ENCODE measurements around the gene SOST.

The SOST gene

GRCh38 chr17:43734376-43734775 lies 24.2 kb downstream of the SOST start:
- ChIA-PET POLR2A (no interaction called here), CTCF (interaction anchor here (0.6 to 2.2 kb wide), 5 partner anchors 18 to 113 kb away, joined by 3 to 7 read pairs (median 3); no protein-coding TSS in a partner anchor)
- H3K36me3 ChIP-seq (ENCODE audit: control insufficient read depth in 2 of 2, insufficient read depth in 1 of 2, low read length in 2 of 2), result no peaks in the 10 kb centered on the region
- TF ChIP-seq ZNF548 (tag by site-specific recombination; IDR thresholded peaks at IDR 0.05) (no peak), ZNF26 (tag by site-specific recombination; IDR thresholded peaks at IDR 0.05) (no peak), ZBTB8A (tag by site-specific recombination; IDR thresholded peaks at IDR 0.05) (no peak), ZNF560 (tag by site-specific recombination; IDR thresholded peaks at IDR 0.05; ENCODE audit: borderline replicate concordance) (no peak), ZNF785 (tag by site-specific recombination; IDR thresholded peaks at IDR 0.05) (no peak), ZFHX2 (tag by site-specific recombination; conservative IDR thresholded peaks at IDR 0.05) (no peak), ZNF660 (tag by site-specific recombination; IDR thresholded peaks at IDR 0.05) (no peak), HIC1 (tag by site-specific recombination; IDR thresholded peaks at IDR 0.05) (no peak), ZBTB49 (tag by site-specific recombination; IDR thresholded peaks at IDR 0.05; ENCODE audit: low read depth) (no peak), ZBTB6 (tag by site-specific recombination; IDR thresholded peaks at IDR 0.05) (no peak), ZNF626 (tag by site-specific recombination; IDR thresholded peaks at IDR 0.05) (no peak), ZBTB7A (tag by site-specific recombination; IDR thresholded peaks at IDR 0.05; ENCODE audit: low read depth) (no peak), TSHZ1 (tag by site-specific recombination; IDR thresholded peaks at IDR 0.05; ENCODE audit: borderline replicate concordance) (no peak), ZNF155 (tag by site-specific recombination; IDR thresholded peaks at IDR 0.05) (no peak), ZIC2 (tag by site-specific recombination; IDR thresholded peaks at IDR 0.05) (no peak), KLF10 (tag by site-specific recombination; IDR thresholded peaks at IDR 0.05) (no peak), ZSCAN5A (tag by site-specific recombination; IDR thresholded peaks at IDR 0.05) (no peak)
- H3K4me3 ChIP-seq (ENCODE audit: low read depth, low read length), result no peak overlapping the region
- no peaks in the 10 kb centered on the region for H3K9me3 ChIP-seq (ENCODE audit: control insufficient read depth, insufficient read depth, low read depth, low read length)
- no peaks in the 10 kb centered on the region for H3K4me1 ChIP-seq (ENCODE audit: control insufficient read depth, insufficient read depth, low read length)
- H3K27ac ChIP-seq (ENCODE audit: extremely low read depth, low read depth, low read length), result no peak overlapping the region
